Measurements from ENCODE around the gene ACOX1. TPM values are rescaled to one million over a fixed set of nuclear protein-coding genes. Genes with fewer than 3 reads are reported as not detected.
A peak's percentile ranks its signal among the peaks of the same experiment; 100 is the strongest.

Gene ACOX1
- total and polyA plus RNA-seq, 2 of the 13 experiments (the other 11 are each of a cell fraction or from before 2014, with no cell fraction given), result 86.4 to 120 TPM

GRCh38 chr17:75891605-75892555, 87.1 kb downstream of the ACOX1 start (continued):
- no peak for TF ChIP-seq THYN1 (CRISPR knock-in tag; IDR thresholded peaks at IDR 0.05; ENCODE audit: borderline replicate concordance, low read depth)
- no peak for TF ChIP-seq ZNF775 (CRISPR knock-in tag; IDR thresholded peaks at IDR 0.05; ENCODE audit: borderline replicate concordance)
- peak; percentile 50; the same call in 1 of the 2 replicates for TF ChIP-seq ZNF761 (CRISPR knock-in tag; conservative IDR thresholded peaks at IDR 0.05)
- TF ChIP-seq ZNF260 (CRISPR knock-in tag; IDR thresholded peaks at IDR 0.05; ENCODE audit: borderline replicate concordance, low read depth), result no peak; the same call in 1 of the 2 replicates
- TF ChIP-seq SOX13 (IDR thresholded peaks at IDR 0.05), result peak; percentile 51; the same call in 1 of the 2 replicates
- TF ChIP-seq SOX13 (CRISPR knock-in tag; conservative IDR thresholded peaks at IDR 0.05 in 1 of 2, IDR thresholded peaks at IDR 0.05 in 1 of 2), result peak in 1 of 2 experiments; percentile 70; a peak in 2 of 4 replicates
- TF ChIP-seq, protein P1, sequence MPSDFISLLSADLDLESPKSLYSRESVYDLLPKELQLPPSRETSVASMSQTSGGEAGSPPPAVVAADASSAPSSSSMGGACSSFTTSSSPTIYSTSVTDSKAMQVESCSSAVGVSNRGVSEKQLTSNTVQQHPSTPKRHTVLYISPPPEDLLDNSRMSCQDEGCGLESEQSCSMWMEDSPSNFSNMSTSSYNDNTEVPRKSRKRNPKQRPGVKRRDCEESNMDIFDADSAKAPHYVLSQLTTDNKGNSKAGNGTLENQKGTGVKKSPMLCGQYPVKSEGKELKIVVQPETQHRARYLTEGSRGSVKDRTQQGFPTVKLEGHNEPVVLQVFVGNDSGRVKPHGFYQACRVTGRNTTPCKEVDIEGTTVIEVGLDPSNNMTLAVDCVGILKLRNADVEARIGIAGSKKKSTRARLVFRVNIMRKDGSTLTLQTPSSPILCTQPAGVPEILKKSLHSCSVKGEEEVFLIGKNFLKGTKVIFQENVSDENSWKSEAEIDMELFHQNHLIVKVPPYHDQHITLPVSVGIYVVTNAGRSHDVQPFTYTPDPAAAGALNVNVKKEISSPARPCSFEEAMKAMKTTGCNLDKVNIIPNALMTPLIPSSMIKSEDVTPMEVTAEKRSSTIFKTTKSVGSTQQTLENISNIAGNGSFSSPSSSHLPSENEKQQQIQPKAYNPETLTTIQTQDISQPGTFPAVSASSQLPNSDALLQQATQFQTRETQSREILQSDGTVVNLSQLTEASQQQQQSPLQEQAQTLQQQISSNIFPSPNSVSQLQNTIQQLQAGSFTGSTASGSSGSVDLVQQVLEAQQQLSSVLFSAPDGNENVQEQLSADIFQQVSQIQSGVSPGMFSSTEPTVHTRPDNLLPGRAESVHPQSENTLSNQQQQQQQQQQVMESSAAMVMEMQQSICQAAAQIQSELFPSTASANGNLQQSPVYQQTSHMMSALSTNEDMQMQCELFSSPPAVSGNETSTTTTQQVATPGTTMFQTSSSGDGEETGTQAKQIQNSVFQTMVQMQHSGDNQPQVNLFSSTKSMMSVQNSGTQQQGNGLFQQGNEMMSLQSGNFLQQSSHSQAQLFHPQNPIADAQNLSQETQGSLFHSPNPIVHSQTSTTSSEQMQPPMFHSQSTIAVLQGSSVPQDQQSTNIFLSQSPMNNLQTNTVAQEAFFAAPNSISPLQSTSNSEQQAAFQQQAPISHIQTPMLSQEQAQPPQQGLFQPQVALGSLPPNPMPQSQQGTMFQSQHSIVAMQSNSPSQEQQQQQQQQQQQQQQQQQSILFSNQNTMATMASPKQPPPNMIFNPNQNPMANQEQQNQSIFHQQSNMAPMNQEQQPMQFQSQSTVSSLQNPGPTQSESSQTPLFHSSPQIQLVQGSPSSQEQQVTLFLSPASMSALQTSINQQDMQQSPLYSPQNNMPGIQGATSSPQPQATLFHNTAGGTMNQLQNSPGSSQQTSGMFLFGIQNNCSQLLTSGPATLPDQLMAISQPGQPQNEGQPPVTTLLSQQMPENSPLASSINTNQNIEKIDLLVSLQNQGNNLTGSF (CRISPR knock-in tag; IDR thresholded peaks at IDR 0.05), result no peak
- no peak for TF ChIP-seq SMYD3 (CRISPR knock-in tag; IDR thresholded peaks at IDR 0.05)
- TF ChIP-seq HMGXB3 (CRISPR knock-in tag; IDR thresholded peaks at IDR 0.05; ENCODE audit: borderline replicate concordance), result peak; percentile 67; the same call in 1 of the 2 replicates
- no peak for TF ChIP-seq ZNF567 (CRISPR knock-in tag; IDR thresholded peaks at IDR 0.05; ENCODE audit: borderline replicate concordance)
- no peak for TF ChIP-seq SRSF1 (optimal IDR thresholded peaks at IDR 0.05; ENCODE audit: low read depth, low read length)
- peak; percentile 51; the same call in 1 of the 2 replicates for TF ChIP-seq ZNF629 (CRISPR knock-in tag; conservative IDR thresholded peaks at IDR 0.05)
- peak; percentile 93 for TF ChIP-seq AGO2 (optimal IDR thresholded peaks at IDR 0.05; ENCODE audit: low read depth, low read length)
- TF ChIP-seq NR2F2 (IDR thresholded peaks at IDR 0.05; ENCODE audit: borderline replicate concordance, low read depth), result peak; percentile 89
- 0 out of 2 replicates have a peak, but pooled peaks have one; percentile 37 for TF ChIP-seq ZSCAN12 (CRISPR knock-in tag; IDR thresholded peaks at IDR 0.05)
- TF ChIP-seq, protein P2, sequence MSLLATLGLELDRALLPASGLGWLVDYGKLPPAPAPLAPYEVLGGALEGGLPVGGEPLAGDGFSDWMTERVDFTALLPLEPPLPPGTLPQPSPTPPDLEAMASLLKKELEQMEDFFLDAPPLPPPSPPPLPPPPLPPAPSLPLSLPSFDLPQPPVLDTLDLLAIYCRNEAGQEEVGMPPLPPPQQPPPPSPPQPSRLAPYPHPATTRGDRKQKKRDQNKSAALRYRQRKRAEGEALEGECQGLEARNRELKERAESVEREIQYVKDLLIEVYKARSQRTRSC (CRISPR knock-in tag; IDR thresholded peaks at IDR 0.05; ENCODE audit: low read depth), result no peak
